Putamen (tissue), 1 donor: ENCODE measurements around the gene MED13L.
"Not testable (repeated sequence)": the region's sequence is repeated elsewhere in the genome, so short reads cannot be mapped to it uniquely, and the experiment has no call there.

Experiments
- DNase-seq: peaks from one replicate; pipeline ENCODE4 v3.0.0-alpha.2; 2016; ENCODE audit warnings: low spot score

The MED13L gene

DNA sequence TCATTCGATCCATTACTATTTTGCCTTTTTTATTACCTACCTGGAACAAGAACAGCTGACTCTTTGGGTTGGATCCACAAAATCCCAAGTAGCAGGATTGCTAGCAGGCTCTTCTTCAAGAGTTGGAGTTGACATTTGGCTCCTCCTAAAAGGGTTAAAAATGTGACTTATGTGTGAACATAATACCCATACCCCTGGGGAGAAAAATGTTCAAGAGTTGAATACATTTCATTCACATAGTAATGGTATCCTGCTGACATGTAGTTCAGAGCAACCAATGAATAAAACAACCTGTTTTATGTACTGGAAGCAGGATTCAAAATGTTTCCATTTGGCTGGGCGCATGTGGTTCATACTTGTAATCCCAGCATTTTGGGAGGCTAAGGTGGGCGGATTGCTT, 264.7 kb downstream of the MED13L start:
- DNase-seq: no peak

DNA sequence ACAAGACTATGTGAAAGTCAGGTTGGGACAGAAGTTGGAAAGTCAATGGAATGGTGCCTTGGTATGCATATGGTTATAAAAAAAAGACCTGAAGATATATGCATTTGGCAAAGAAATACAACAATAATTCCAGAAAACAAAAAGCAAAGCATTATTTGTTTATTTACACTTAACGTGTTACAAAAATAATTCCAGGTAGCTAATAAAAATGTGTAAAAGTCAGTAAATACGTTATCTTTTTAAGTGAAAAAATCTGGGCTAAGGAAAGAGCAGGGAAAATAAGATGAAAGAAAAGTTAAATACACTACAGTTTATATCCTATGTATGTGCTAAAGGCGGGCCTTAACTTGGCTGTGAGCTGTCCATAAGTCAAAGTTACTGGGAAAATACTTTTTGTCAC, 266.3 kb downstream of the MED13L start:
- DNase-seq: no peak

DNA sequence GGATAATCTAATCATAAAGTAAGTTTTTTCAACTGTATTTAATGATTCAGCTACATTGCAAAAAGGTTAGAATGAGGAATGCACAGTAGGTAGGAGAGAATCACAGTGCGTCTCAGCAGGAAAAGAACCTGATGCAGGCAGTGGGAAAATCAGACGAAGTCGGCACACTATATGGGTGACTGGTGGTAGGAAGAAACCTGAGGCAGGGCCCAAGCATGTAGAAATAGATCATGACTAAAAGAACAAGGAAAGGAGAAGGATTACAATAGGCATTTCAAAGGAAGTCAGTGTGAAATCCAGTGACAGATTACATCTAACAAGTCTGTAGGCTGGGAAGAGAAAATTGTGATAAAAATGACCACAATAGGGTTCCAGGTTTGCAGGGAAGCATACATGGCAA, 267.0 kb downstream of the MED13L start:
- DNase-seq: no peak

DNA sequence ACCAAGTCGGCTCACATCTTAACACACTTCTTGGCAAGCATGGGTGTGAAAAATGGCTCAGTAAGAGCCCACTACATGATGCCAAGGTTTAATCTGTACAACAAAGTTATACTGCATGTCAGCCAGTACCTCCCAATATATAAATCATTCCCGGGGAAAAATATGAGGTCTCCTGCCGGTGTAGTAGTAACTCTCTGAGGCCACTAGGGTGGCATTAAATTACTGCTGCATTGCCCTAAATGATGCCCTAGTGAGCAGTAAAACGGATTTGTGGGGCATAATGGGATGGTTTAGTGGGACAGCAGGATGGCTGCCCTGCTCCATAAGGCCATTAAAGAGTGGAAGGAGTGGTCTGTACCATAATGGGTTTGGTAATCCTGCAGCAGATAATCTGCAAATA, 267.7 kb downstream of the MED13L start:
- DNase-seq: no peak

DNA sequence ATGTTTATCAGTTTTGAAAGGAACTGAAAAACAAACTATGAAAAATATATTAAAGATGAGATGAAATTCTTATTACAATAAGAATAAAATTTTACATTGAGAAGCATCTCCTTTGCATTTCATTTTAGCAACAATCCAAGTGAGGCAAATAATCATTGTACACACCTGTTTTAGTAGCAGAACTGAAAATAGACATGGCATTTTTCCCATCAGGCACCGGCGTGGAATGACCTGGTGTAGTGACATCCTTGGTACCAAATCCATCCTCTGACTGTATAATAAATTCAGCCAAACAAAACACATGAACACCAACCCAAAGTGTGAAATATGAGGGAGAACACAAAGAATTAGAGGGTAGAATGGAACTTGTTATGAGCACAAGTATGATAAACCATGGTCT, 271.4 kb downstream of the MED13L start:
- DNase-seq: no peak

DNA sequence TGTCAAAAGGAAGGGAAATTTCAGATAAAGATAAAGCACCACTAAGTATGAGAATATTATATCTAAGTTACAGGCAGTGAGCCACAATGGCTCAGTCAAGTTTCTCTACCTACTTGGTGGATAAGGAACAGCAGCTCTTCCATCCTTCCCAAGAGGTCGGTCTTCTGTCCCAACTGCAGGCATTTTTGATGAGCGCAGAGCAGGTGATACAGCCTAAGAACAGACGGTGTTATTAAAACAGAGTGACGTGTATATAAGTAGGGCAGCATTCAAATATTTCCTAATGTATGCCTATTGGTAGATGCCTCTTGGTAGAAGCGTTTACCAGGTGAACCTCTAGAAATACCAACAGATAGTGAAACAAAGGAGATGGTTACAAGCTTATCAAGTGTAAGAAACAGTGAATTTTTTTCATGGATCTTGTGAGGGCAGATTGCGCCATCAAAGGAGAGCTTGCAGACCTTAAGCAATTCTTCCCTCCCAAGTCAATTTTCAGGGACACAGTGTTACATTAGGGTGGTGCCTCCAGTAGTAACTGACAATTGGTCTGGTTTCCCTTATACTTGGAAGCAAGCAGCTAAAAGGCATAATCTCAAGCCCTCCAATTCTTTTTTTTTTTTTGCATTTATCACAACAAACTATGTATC, 274.5 kb downstream of the MED13L start:
- DNase-seq: no peak

DNA sequence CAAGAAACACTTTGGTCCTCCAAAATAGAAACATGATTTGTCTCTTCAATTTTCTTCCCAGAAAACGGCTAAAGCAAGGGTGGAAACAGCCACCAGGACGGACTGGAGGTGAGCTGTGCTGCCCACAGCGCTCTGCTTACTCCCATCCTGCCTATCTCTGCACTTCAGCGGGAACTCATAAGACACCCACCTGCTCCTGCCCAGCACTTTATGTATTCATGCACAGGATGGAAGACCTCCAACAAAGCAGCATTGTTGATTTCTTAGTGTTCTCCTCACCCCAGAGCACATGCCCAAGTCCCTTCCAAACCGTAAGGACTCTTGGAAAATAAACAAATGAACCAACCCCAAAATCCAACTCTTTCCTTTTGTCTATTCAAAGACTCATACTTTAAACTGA, 277.2 kb downstream of the MED13L start:
- DNase-seq: no peak

DNA sequence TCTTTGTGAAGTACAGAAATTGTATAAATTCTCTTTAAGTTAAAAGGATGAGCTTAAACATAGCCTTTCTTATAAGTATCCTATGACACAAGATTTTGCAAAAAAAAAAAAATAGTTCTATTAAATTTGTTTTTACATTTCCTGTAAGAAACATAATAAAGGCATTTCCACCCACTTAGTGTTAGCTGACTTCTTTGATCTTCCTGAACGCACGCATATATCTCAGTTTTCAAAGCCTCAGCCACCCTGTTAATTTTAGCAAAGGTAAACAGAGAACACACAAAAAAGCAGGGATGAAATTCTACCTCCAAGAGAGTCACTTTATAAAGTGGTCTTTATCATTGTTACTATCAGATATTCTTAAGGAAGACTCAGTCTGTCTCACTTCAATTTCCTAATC, 277.9 kb downstream of the MED13L start:
- DNase-seq: no peak

DNA sequence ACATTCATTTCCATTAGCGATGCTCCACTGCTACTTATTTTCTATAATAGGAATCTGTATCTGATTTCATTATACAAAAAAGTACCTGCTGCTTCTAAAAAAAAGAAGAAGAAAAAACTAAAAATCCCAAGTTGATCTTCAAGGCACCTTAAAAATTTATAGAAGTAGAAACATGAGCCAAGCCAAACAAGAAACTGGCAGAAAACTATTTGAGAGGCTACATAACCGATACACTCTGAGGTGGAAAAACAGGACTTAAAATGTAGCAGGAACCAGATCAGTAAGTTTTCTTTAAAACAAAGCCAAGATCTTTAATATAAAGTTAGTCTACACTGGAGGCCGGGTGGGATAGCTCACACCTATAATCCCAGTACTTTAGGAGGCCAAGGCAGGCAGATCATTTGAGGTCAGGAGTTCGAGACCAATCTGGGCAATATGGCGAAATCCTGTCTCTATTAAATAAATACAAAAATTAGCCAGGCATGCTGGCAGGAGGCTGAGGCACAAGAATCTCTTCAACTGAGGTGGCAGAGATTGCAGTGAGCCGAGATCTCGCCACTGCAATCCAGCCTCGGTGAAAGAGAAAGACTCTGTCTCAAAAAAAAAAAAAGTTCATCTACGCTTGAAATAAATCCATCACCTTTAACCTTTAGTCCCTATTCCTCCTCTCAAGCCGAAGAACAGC, 278.6 kb downstream of the MED13L start:
- DNase-seq: no peak

DNA sequence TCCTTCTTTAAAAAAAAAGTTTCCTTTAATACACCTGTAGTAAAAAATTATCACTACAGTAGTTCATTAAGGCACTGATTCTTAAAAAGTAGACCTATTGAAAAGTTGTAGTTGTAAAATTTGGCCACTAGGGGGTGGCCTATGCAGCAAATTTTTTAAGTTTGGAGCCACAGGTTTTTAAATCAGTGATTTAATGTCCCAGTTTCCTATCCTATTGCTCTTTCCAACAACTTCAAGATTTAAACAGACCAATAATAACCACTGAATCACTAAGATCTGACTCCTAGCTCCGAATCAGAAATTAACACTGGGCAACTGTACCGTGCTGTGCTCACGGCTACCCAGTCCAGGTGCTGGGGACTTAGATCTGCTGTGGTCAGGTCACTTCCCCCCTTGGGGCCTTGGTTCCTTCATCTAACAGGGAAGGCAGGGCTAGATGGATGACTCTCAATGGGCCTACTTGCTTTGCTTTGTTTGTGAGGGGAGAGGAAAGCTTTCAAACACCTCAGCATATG, 279.3 kb downstream of the MED13L start:
- peak; percentile 31 for DNase-seq

DNA sequence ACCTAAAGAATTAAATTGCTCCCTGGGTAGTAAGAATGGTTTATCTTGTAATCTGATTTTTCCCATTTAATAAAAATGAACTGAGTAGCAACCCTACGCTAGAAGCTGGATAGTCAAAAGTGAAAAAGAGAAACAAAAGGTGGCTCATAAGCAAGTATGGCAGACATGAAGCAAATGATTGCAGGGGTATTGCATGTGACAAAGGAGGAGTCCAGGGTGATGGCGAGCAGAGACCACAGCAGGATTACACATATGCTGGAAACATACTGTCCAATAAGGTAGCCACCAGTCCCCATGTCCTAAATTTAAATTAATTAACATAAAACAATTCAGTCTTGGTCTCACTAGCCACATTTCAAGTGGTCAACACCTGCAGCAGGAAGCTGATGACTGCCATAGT, 283.8 kb downstream of the MED13L start:
- no peak for DNase-seq

DNA sequence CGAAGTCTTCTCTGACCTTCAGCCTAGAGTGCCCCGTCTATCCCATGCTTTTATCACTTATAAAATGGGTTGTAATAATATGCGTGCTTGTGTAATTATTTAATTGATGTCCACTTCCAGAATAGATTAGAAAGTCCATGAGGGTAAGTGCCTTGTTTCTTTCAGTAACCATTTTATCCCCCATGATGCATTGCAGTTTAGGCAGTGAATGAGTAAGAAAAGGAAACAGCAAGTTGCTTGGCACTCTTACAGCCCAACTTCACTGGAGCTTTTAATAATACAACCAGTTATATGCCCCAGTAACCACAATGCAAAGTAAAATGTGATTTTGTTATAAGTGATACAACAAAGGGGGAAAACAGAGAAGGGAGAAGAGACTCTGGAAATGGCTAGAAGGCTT, 287.3 kb downstream of the MED13L start:
- DNase-seq: no peak

DNA sequence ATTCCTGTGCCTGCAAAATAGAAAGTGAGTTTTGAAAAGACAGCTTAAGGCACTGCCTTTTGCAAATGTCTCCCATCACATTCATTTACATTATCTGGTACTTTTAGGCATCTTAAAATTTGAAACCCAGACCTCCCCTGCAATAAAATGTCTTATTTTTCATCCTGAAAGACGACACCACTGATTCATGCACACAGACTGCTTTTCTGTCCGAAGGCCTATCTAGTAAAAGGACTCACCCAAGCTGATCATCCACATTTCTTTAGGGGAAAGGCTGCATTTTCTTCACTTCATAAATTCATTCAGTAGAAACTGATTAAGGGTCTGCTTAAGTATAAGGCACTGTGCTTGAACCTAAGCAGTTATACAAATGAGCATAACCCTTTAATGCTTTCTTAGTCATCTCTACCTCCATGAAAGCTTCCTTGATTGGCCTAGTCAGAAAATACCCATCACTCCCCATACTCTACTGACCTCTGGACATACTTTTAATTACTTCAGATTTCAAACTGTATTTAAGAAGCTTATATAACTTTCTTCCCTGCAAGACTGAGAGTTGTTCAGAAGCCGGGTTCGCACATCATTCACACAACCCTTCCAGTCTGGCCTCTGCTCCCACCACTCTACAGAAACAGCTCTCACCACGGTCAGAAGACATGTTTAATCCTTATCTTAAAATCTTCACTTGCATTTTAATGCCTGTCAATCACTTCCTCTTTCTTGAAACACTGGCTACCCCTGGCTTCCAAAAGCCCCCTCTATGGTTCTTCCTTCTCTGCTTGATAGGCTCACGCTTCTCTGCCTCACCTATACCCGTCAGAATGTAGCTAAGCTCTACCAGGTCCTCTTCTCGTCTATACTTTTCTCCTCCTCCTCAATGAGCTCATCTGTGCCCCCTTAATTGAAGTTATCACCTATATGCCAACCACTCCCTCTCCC, 288.6 kb downstream of the MED13L start:
- DNase-seq: no peak

DNA sequence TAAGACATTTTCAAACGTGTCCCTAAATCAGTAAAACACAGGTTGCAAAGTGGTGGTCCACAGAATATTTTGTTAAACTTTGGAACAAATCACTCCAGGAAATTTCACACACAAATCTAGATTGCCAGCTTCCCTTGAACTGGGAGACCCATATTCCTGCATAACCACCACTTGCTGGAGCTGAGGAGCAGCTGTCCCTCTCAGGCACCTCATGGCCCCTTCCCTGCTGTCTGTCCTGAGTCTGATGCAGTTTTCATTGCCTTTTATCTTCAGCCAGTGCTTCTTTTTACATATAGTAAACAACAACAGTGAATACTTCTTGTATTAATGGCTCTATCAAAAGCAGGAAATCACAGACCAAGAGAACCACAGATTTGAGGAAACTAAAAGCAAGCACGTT, 289.3 kb downstream of the MED13L start:
- DNase-seq: no peak

DNA sequence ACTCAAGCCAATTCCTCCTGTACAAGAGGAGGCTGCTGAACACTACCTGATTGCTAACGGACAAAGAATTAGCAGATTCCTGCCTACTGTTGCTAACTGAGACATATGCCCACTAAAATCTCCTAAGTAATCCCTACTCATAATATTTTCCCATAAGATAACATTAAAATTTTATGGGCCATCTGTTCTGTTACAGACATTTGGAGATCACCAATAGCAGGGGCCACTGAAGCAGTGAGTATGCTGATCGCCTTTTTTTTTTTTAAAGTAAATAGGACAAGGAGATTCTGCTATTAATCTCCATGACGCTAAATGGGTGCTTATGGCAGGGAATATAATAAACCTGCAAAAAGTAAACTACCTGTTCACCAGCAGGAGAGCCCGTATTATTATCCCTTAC, 292.9 kb downstream of the MED13L start:
- DNase-seq: no peak

DNA sequence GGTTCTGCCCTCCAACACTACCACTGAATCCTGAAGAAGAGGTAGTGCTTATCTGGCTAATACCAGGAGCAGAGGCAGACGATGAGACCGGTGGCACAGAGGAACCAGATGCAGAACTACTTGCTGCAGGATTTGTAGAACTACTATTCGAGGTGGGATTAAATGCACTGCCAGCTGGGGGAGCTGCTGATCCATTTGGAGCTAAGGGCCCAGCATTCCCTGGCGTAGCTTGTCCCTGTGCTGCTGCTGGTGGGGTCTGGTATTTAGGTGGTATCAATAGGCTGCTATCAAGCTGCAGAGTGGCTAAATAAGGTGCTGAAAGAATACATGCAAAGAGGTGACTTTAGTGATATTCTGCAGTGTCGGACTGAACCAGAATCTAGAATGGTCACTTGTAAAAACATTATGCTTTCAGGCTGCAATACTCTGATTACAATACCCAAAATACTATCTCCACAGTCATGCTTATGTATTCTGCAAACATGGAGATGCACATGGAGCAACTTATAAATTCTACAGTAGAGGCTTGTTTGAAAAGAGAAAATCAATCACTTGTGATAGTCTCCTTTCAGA, 294.2 kb downstream of the MED13L start:
- no peak for DNase-seq

DNA sequence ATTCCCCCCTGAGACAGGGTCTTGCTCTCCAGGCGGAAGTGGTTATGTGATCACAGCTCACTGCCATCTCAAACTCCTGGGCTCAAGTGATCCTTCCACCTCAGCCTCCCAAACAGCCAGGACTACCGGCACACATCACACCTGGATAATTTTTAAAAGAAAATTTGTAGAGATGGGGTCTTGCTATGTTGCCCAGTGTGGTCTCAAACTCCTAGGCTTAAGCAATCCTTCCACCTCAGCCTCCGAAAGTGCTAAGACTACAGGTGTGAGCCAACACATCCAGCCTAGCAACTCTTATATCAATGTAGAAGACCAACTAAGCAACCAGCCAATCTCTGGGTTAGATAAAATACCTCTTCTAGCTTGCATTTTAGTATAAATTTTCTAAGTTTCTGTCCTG, 297.2 kb downstream of the MED13L start:
- no peak for DNase-seq

DNA sequence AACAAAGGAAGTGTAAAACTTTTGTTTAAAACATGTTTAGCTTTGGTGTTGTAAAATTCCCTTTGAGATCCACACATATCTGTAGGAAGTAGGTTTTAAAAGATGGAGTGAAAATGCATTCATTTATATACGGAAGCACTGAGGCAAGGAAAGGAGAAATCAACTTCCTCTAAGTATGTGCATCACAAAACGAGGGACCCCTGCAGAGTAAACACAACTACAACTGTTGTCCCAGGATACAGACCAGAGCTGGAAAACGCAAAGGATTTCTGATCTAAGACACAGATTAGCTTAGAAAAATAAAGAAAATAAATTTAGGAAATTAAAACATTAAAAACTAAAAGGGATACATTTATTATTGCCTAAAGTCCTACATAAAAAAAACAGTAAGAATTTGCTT, 297.6 kb downstream of the MED13L start:
- DNase-seq: no peak

DNA sequence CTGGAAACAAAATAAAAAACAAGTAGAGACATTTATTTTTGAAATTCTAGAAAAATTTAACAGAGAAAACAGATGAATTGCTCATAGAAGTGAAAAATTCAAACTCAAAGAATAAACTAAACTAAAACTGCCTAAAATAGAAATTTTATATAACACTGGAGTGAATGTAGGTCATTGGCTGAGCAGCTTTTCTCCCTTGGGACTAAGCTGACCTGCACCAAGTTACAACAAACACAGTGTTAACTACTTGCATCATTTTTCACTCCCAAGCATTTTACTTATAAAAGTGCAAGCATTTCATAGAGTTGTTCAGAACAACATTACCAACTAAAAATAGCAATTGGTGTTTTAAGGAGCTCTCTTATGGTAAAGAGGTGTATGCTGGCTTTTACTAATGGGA, 298.1 kb downstream of the MED13L start:
- no peak for DNase-seq

DNA sequence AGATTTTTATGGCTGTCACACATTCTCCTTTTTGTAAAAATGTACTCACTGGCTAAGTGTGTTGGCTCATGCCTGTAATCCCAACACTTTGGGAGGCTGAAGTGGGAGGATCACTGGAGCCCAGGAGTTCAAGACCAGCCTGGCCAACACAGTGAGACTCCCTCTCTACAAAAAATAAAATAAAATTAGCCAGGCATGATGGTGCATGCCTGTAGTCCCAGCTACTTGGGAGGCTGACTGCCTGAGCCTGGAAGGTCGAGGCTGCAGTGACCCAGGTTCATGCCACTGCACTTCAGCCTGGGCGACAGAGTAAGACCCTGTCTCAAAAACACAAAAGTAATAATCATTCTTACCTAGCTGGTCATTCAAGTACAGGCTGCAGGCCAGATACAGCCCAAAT, 300.7 kb downstream of the MED13L start:
- DNase-seq: not testable (repeated sequence)

DNA sequence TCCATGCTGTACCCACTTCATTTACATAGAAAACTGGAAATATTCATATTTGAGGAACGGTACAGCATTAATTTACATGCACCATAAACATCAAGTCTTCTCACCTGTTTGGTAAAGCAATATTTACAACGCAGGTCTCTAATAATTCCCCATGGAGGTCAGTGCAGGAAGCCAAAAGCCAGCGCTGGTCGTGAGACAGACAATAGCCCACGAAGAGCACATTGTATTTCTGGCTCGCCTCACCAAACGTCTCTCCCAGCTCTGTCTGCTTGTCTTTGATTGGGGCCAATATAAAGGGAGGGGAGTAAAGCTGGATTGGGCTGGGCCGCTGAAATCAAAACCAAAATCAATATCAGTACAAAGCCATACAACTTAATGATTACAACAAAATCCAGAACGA, 302.1 kb downstream of the MED13L start:
- no peak for DNase-seq

DNA sequence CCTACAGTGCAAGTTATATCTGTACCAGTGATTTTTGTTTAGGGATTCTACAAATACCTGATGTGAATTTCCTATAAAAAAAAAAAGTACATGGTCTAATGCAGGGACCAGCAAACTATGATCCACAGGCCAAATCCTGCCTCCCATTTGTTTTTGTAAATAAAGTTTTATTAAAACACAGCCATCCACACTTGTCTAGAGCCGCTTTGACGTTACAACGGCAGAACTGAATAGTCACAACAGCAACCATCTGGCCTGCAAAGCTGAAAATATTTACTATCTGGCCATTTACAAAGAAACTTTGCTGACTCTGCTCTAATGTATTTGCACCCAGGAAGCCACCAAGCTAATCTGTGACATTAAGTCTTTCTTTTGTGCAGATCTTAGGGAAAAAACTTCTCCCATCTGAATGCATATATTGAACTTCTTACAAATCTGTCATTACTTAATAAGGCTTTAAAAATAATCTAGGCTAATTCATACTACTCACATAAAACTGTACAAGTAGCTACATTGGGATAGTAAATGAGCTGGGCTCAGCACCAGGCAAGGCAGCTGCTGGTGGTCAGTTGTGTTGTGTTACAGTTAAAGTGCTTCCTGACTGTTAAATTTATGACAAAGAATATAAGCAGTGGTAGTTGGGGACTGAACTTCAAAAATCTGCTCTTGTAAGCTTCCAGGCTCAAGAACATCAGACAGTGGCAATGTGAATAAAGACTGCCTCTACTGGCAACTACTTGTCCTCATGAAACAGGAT, 303.3 kb downstream of the MED13L start:
- DNase-seq: no peak
